HG03469 (cell line): ENCODE measurements around the gene COQ8B.
"Not testable (repeated sequence)": the region's sequence is repeated elsewhere in the genome, so short reads cannot be mapped to it uniquely, and the experiment has no call there.

Experiments
- ATAC-seq: cut with Tn5 transposase; IDR thresholded peaks from one replicate; pipeline ENCODE4 v1.9.1; 2021; ENCODE audit warnings: mild to moderate bottlenecking, moderate library complexity, moderate number of reproducible peaks; ENCODE audit not compliant: unreplicated experiment

The COQ8B gene

GRCh38 chr19:40672573-40673299 lies 44.0 kb downstream of the COQ8B start:
- ATAC-seq: no peak

GRCh38 chr19:40672038-40672437 lies 44.6 kb downstream of the COQ8B start:
- no peak for ATAC-seq

GRCh38 chr19:40671404-40671803 lies 45.3 kb downstream of the COQ8B start:
- ATAC-seq: no peak

GRCh38 chr19:40668991-40669614 lies 47.6 kb downstream of the COQ8B start:
- ATAC-seq: no peak

- no peak for ATAC-seq
Measured at GRCh38 chr19:40667602-40668001, 49.1 kb downstream of the COQ8B start.

GRCh38 chr19:40666803-40667438 lies 49.8 kb downstream of the COQ8B start:
- ATAC-seq: no peak

- ATAC-seq: no peak
Measured at GRCh38 chr19:40663695-40664692, 52.7 kb downstream of the COQ8B start.

GRCh38 chr19:40662925-40663694 lies 53.6 kb downstream of the COQ8B start:
- ATAC-seq: no peak

- ATAC-seq: no peak
Measured at GRCh38 chr19:40661616-40662015, 55.1 kb downstream of the COQ8B start.

GRCh38 chr19:40659566-40659965 lies 57.1 kb downstream of the COQ8B start:
- no peak for ATAC-seq

- no peak for ATAC-seq
Measured at GRCh38 chr19:40659116-40659515, 57.6 kb downstream of the COQ8B start.

- ATAC-seq: no peak
Measured at GRCh38 chr19:40658031-40658430, 58.7 kb downstream of the COQ8B start.

GRCh38 chr19:40655684-40656083 lies 61.0 kb downstream of the COQ8B start:
- ATAC-seq: not testable (repeated sequence)

- not testable (repeated sequence) for ATAC-seq
Measured at GRCh38 chr19:40652303-40652702, 64.4 kb downstream of the COQ8B start.

- ATAC-seq: no peak
Measured at GRCh38 chr19:40650749-40651305, 65.9 kb downstream of the COQ8B start.

GRCh38 chr19:40649903-40650675 lies 66.6 kb downstream of the COQ8B start:
- ATAC-seq: not testable (repeated sequence)

GRCh38 chr19:40646743-40647254 lies 69.9 kb downstream of the COQ8B start:
- ATAC-seq: no peak

GRCh38 chr19:40642757-40643305 lies 73.9 kb downstream of the COQ8B start:
- ATAC-seq: no peak
